Measurements from ENCODE around the gene IPO11.

The IPO11 gene

GRCh38 chr5:62412549-62413329, at the start of gene IPO11:
TSS of gene IPO11 (plus strand) at chr5:62412763. CDS start at chr5:62437280, 24,517 bp downstream.
- DNase-seq: peak; percentile 97 to 98

GRCh38 chr5:62369039-62369438, 43.5 kb upstream of the IPO11 start:
- DNase-seq: no peak

GRCh38 chr5:62371409-62371808, 41.2 kb upstream of the IPO11 start:
- DNase-seq: no peak

- DNase-seq: no peak
Observed at GRCh38 chr5:62372600-62372999, 40.0 kb upstream of the IPO11 start.

GRCh38 chr5:62373382-62373781, 39.2 kb upstream of the IPO11 start:
- DNase-seq: no peak

- DNase-seq: no peak
Observed at GRCh38 chr5:62374090-62374489, 38.5 kb upstream of the IPO11 start.

GRCh38 chr5:62375627-62376026, 36.9 kb upstream of the IPO11 start:
- DNase-seq: no peak

- no peak for DNase-seq
Observed at GRCh38 chr5:62376064-62376463, 36.5 kb upstream of the IPO11 start.

- no peak for DNase-seq
Observed at GRCh38 chr5:62385131-62385530, 27.4 kb upstream of the IPO11 start.

- DNase-seq: no peak
Observed at GRCh38 chr5:62385816-62386400, 26.7 kb upstream of the IPO11 start.

GRCh38 chr5:62386824-62387223, 25.7 kb upstream of the IPO11 start:
- DNase-seq: no peak

GRCh38 chr5:62395210-62395950, 17.2 kb upstream of the IPO11 start:
- no peak for DNase-seq

GRCh38 chr5:62403411-62404250, 8.9 kb upstream of the IPO11 start, which contains the start of gene DIMT1:
TSS of gene DIMT1 (minus strand) at chr5:62403905. CDS start at chr5:62403772, 133 bp downstream.
- peak; percentile 95 to 98 for DNase-seq

GRCh38 chr5:62413711-62414110, 1.1 kb downstream of the IPO11 start:
- no peak for DNase-seq

GRCh38 chr5:62418462-62419076, 6.0 kb downstream of the IPO11 start:
- DNase-seq: no peak

GRCh38 chr5:62419609-62420008, 7.0 kb downstream of the IPO11 start:
- DNase-seq: no peak

- DNase-seq: no peak
Observed at GRCh38 chr5:62421414-62421813, 8.9 kb downstream of the IPO11 start.

- DNase-seq: no peak
Observed at GRCh38 chr5:62424763-62425162, 12.2 kb downstream of the IPO11 start.

GRCh38 chr5:62431735-62432620, 19.4 kb downstream of the IPO11 start:
- DNase-seq: no peak

GRCh38 chr5:62432621-62433064, 20.1 kb downstream of the IPO11 start:
- DNase-seq: no peak

GRCh38 chr5:62448528-62448927, 36.0 kb downstream of the IPO11 start:
- DNase-seq: no peak

Measured in hippocampal formation (tissue), 2 donors.